RCC 7860 (cell line): Measurements from ENCODE around the gene ENG.

Experiments used
- DNase-seq: peaks from one replicate; pipeline ENCODE4 v3.0.0-alpha.2; 2015; ENCODE audit warnings: low spot score
- FAIRE-seq: peaks from 2 replicates; lab custom pipeline; 2012; peaks lifted over from hg19 to GRCh38; lab: Jason Lieb, UNC

The ENG gene

GRCh38 chr9:127778280-127779135, 76.0 kb downstream of the ENG start, which contains the start of gene SH2D3C:
TSS of gene SH2D3C (minus strand) at chr9:127778666. CDS start at chr9:127778627, 39 bp downstream.
- DNase-seq, result no peak

DNA sequence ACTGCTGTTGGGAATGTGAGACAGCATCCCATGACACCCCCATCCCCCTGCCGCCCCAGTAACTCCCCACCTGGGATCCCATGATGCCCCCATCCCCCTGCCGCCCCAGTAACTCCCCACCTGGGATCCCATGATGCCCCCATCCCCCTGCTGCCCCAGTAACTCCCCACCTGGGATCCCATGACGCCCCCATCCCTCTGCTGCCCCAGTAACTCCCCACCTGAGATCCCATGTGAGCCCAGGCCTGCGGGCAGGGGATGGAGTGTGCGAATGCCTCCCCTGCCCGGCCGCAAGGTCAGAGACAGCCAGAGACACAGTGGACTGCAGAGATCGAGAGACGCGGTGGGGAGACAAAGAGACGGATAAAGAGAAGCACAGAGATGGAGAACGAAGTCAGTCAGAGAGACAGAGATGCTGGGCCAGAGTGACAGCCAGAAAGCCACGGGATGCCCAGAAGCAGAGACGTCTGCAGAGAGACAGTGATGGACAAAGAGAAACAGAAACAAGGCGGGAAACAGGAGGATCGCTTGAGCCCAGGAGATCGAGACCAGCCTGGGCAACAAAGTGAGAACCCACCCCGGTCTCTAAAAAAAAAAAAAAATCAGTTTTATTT, 77.0 kb downstream of the ENG start:
- DNase-seq, result no peak
- FAIRE-seq, result no peak

More at GRCh38 chr9:127778280-127779135, 76.0 kb downstream of the ENG start, which contains the start of gene SH2D3C:
- FAIRE-seq, result no peak

DNA sequence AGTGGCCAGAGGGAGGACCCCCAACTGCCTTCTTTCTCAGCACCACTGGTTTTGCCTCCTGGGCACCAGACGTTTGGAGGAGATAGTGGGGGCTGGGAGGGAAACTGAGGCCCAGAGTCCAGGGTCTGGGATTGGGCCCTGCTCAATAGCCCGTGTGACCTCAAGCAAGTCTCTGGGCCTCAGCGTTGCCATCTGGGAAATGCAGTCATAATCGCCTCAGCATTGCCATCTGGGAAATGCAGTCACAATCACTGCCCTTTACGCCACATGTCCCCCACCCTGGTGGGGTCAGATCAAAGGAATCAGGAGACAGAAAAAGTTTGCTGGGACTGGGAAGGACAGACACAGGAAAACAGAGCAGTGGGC, 77.6 kb downstream of the ENG start:
- FAIRE-seq (no peak), DNase-seq (no peak)

GRCh38 chr9:127776195-127776923, 78.1 kb downstream of the ENG start:
- DNase-seq (no peak), FAIRE-seq (no peak)

DNA sequence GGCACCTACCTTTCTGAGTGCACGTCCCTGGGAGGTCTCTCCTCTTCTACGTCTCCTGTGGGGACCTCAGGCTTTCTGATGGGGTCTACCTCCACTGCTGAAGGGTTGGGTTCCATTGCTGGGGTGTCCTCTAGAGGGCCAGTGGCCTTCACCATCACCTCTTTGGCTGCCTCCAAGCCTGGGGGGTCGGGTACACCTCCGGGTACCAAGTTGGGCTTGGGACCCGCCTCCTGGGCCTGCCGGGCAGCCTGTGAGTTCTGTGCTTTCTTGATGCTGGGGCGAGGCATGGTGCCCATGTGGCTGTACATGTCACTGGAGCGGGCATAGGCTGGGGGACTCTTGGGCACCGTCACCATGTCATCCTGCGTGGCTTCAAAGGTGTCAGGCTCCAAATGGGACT, 80.5 kb downstream of the ENG start:
- FAIRE-seq, result no peak
- DNase-seq, result no peak

- DNase-seq (no peak), FAIRE-seq (no peak)
Observed at GRCh38 chr9:127773272-127773671, 81.2 kb downstream of the ENG start.

DNA sequence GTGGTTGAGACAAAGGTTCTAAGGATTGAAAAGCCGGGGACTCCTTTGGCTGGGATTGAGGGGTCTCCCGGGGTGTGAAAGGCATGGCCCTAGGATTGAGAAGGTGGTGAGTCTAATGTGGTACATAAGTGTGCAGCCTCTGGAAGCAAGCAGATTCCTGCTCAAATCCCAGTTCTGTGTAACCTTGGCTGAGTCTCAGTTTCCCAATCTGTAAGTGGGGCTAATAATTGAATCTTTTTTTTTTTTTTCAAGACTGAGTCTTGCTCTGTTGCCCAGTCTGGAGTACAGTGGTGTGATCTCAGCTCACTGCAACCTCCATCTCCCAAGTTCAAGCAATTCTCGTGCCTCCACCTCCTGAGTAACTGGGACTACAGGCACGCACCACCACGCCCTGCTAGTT, 81.9 kb downstream of the ENG start:
- FAIRE-seq (no peak), DNase-seq (no peak)

DNA sequence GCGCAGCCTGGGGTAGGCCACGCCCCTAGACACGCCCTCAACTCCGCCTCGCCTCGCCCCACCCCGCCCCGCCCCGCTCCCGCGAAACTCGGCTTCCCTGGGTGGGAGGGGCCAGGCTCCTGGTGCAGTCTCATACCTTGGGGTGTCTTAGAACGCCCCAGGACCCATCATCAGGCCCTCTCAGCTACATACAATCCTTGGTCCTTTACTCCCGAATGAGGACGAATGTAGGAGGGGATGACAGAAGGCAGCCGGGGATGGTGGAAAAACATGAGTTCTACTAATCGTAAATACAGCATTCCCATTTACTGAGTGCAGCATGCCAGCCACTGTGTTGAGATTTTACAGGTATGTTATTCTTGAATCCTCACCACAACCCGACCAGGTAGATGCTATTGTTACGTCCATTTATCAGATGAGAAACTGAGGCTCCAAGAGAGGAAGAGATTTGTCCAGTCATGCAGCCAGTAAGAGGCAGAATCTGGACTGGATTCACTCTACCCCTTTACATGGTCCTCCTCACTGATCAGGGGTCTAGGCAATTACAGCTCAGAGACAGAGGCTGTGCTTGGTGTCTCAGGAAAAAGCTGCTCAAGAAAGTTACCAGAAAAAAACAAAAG, 82.8 kb downstream of the ENG start:
- no peak for DNase-seq
- FAIRE-seq, result no peak

DNA sequence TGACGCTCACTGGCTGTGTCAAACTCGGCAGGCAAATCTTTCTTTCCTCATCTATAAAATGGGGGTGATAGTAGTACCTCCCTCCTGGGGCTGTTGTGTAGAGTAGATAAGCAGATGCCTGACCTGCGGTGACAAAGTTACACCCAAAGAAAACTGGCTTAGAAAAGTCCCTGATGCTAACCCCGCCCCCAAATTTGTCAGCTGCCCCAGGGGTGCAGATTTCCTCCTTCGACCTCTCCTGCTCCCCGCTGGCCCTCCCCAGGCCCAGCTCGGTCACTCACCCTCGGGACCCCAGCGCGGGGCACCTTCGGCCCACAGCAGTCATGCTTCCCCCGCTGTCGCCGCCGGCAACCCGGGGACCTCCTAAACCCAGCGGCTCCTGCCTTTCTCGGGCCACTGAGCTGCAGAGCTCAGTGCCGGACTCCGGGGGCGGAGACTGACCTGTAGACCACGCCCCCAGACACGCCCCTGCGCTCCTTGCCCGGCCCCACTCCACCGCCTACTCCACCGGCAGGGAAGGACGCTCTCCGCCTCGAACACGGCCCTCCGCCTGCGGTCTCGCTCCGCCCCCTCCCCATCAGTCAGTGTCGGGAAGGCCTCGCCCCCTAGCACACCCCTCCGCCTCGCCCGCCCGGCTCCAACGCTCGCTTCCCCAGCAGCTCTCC, 83.4 kb downstream of the ENG start:
- FAIRE-seq (peak; percentile 75), DNase-seq (peak; percentile 94)

DNA sequence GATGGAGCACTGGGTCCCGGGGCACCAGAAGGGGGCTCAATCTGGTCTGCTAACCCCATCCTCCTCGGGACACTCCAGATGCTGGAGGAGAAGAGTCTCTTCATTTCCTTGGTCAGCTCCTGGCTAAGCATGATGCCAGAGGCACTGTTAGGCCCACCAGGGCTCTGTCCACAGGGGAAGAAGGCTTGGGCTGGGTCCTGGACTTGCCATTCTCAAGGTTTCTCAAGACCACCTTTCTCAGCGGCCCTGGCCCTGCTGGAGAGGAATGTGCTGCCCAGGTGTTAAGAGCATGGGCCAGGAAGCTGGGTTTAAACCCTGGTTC, 83.9 kb downstream of the ENG start:
- no peak for FAIRE-seq
- DNase-seq, result no peak

DNA sequence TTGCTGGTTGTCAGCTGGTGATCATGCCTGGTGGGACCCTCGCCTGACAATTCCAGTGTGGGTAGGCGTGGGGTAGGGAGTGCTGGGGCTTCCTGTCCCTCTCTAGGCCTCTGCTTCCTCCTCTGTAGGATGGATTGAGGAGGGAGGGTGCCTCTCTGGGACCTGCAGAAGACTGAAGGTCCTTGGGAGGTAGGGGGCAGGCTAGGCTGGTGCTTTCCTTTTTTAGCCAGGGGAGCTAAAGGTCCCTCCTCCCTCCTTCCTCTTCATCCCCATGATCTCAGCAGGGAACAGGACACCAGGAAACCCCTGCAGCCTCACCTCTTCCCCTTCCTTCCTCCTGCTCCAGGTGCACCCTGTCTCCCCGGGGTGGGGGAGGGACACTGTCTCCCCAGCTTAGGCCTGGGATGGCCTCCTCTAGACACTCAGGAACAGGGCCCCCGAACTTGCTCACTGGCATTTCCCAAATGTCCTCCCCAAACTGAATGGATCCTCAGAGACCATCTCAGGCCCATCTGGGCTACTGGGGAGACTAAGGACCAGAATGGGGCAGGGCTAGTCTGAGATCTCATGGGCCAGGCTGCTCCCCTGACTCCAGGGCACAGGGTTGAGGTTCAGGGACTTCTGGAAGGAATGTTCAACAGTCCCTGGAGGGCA, 84.4 kb downstream of the ENG start:
- FAIRE-seq (no peak), DNase-seq (no peak)

GRCh38 chr9:127769101-127769500, 85.4 kb downstream of the ENG start:
- no peak for FAIRE-seq
- no peak for DNase-seq

DNA sequence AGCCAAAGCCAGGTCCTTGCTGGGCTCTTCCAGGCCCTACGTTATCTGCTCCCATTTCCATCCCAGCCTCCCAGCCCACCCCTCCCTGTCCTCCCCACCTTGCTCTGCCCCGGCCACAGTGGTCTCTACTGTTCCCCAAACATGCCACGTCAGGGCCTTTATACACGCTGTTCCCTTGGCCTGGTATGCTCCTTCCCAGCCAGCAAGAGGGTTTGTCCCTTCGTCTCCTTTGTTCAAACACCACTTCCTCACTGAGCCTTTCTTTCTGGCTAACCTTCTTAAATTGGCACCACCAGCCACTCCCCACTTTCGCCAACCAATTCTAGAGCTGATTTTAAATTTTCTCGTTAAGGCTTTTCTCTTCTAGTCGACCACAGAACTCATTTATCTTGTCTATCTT, 85.8 kb downstream of the ENG start:
- no peak for DNase-seq
- no peak for FAIRE-seq

DNA sequence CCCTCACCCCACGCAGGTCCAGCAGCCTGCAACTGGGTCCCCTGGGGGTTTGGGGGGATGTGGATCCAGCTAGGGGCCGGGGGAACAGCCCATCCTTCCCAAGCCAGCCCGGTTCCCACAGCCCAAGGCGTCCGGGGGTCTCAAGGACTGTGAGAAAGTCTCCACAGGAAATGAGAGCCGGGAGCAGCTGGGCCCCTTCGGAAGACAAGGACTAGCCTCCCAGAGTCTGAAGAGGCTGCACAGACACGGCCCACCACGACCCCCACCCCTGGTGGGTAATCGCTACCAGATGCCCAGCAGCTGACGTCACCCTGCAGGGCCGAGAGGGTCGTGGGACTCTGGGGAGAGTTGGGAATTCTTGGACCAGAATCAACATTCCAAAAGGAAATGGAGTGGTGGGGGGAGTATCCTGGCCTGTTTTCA, 86.5 kb downstream of the ENG start:
- DNase-seq (no peak), FAIRE-seq (no peak)

DNA sequence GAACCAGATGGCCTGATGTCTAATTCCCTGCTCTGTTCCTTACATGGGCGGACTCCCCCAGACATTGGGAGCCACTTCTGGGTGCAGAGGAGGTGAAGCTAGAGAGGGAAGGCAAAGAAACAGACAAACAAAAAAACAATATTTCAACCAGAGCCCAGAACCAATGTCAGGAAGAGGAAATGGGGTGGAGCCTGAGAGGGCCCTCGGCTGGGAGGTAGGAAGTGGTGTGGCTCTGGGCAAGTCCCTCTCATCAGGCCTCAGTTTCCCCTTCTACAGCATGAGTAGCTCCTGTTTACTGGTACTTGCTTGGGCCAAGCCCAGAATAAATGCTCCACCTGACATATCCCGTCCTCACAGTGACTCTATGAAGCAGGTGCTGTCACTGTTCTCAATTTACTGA, 87.0 kb downstream of the ENG start:
- FAIRE-seq (no peak), DNase-seq (no peak)

DNA sequence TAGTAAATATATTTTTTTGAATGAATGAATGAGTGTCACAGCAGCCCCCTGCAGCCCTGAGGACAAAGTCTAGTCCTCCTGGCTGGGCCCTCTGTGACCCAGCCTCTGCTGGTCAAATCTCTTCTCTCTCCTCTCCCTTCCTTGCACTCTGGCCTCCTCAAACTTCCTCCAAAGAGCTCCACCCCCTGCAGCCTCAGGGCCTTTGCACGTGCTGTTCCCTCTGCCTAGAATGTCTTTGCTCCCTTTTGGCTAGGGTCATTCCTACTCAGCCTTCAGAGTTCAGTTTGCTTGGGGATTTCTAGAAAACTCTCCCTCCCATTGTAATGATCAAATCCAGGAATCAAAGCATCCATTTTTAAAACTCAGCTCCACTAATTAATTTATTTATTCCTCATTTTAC, 89.0 kb downstream of the ENG start:
- DNase-seq (no peak), FAIRE-seq (no peak)
